Fibroblast of upper back skin (primary cell): ENCODE measurements around the gene SLC43A1.
A peak's percentile ranks its signal among the peaks of the same experiment; 100 is the strongest.

ENCODE experiments used
- DNase-seq: peaks from one replicate; pipeline ENCODE4 v3.0.0-alpha.2; 2013

SLC43A1 gene

GRCh38 chr11:57497303-57498247, 17.9 kb downstream of the SLC43A1 start:
- no peak for DNase-seq

GRCh38 chr11:57496109-57496820, 19.2 kb downstream of the SLC43A1 start:
- no peak for DNase-seq

GRCh38 chr11:57493507-57494503, 21.7 kb downstream of the SLC43A1 start:
- DNase-seq = peak; percentile 31

- no peak for DNase-seq
These were observed 24.0 kb downstream of the SLC43A1 start for GRCh38 chr11:57491371-57492061.

- DNase-seq = no peak
These were observed 24.9 kb downstream of the SLC43A1 start for GRCh38 chr11:57490456-57491248.

- DNase-seq = no peak
These were observed 27.4 kb downstream of the SLC43A1 start for GRCh38 chr11:57487920-57488659.

GRCh38 chr11:57487021-57487778, 28.3 kb downstream of the SLC43A1 start:
- no peak for DNase-seq

GRCh38 chr11:57485217-57485990, 30.1 kb downstream of the SLC43A1 start:
- DNase-seq = peak; percentile 16

GRCh38 chr11:57484141-57484710, 31.3 kb downstream of the SLC43A1 start:
- DNase-seq = no peak

GRCh38 chr11:57483562-57483918, 32.0 kb downstream of the SLC43A1 start:
- DNase-seq = no peak

GRCh38 chr11:57482782-57483561, 32.5 kb downstream of the SLC43A1 start:
- peak; percentile 28 for DNase-seq

GRCh38 chr11:57481915-57482781, 33.4 kb downstream of the SLC43A1 start:
- DNase-seq = no peak

GRCh38 chr11:57481315-57481714, 34.2 kb downstream of the SLC43A1 start:
- no peak for DNase-seq

- DNase-seq = peak; percentile 38
These were observed 34.9 kb downstream of the SLC43A1 start for GRCh38 chr11:57480409-57481137.

GRCh38 chr11:57479911-57480310, 35.6 kb downstream of the SLC43A1 start:
- DNase-seq = no peak
